ENCODE measurements around the gene CACNB1.

DNA sequence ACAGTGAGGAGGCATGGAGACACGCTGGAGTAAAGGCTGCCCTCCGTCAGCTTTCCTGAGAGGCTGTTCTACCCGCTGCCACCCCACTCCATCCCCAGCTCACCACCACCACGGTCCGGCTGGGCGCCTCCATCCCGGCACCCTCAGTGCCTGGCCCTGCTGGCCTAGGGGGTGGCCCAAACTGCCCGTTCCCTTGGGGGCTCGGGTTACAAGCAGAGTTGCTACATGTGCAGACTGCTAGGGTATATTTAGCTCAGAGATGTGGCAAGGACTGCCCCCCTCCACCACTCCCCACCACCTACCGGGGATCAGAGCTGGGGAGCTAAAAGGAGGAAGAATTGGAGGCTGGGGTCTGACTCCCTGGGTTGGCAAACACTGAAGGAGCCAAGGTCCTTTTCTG is 4.1 kb downstream of the CACNB1 start:
- TF ChIP-seq POLR2A (IDR thresholded peaks at IDR 0.05) (no peak), EP300 (IDR thresholded peaks at IDR 0.05) (no peak)
- TF ChIP-seq, protein P1, sequence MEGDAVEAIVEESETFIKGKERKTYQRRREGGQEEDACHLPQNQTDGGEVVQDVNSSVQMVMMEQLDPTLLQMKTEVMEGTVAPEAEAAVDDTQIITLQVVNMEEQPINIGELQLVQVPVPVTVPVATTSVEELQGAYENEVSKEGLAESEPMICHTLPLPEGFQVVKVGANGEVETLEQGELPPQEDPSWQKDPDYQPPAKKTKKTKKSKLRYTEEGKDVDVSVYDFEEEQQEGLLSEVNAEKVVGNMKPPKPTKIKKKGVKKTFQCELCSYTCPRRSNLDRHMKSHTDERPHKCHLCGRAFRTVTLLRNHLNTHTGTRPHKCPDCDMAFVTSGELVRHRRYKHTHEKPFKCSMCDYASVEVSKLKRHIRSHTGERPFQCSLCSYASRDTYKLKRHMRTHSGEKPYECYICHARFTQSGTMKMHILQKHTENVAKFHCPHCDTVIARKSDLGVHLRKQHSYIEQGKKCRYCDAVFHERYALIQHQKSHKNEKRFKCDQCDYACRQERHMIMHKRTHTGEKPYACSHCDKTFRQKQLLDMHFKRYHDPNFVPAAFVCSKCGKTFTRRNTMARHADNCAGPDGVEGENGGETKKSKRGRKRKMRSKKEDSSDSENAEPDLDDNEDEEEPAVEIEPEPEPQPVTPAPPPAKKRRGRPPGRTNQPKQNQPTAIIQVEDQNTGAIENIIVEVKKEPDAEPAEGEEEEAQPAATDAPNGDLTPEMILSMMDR (IDR thresholded peaks at IDR 0.05), result no peak

Data from tibial nerve (tissue), 4 donors.